ENCODE measurements around the gene RSPO1. TPM values are rescaled to one million over a fixed set of nuclear protein-coding genes. Genes with fewer than 3 reads are reported as not detected.

Gene RSPO1
- total and polyA plus RNA-seq, 2 of the 13 experiments (the other 11 are each of a cell fraction or from before 2014, with no cell fraction given), result not detected

DNA sequence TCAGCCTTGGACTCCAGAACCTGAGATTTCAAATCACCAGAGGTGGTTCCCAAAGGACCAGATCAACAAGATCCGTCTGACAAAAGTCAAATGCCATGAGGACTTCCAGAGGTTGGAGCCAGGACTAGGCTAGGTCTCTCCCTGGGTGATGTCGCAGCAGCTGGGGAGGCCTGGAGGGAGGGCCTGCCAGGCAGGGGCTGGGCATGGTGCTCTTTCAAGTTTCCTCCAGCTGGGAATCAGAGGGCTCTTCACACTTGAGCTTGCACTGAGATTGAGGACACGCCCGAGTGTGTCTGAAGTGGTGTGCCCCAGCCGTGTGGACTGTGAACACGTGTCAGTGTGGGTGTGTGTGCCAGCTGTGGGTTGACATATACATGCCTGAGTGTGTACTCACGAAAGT is 21.3 kb upstream of the RSPO1 start (continued):
- TF ChIP-seq, protein P1, sequence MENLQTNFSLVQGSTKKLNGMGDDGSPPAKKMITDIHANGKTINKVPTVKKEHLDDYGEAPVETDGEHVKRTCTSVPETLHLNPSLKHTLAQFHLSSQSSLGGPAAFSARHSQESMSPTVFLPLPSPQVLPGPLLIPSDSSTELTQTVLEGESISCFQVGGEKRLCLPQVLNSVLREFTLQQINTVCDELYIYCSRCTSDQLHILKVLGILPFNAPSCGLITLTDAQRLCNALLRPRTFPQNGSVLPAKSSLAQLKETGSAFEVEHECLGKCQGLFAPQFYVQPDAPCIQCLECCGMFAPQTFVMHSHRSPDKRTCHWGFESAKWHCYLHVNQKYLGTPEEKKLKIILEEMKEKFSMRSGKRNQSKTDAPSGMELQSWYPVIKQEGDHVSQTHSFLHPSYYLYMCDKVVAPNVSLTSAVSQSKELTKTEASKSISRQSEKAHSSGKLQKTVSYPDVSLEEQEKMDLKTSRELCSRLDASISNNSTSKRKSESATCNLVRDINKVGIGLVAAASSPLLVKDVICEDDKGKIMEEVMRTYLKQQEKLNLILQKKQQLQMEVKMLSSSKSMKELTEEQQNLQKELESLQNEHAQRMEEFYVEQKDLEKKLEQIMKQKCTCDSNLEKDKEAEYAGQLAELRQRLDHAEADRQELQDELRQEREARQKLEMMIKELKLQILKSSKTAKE (CRISPR knock-in tag; IDR thresholded peaks at IDR 0.05; ENCODE audit: borderline replicate concordance), result no peak
- TF ChIP-seq FOSL2 (CRISPR knock-in tag; IDR thresholded peaks at IDR 0.05), result no peak
- no peak for TF ChIP-seq GFI1 (CRISPR knock-in tag; IDR thresholded peaks at IDR 0.05; ENCODE audit: borderline replicate concordance)
- no peak for TF ChIP-seq TCF7L2 (IDR thresholded peaks at IDR 0.05; ENCODE audit: low read depth, low read length)
- TF ChIP-seq MTF1 (CRISPR knock-in tag; IDR thresholded peaks at IDR 0.05), result no peak
- TF ChIP-seq ZNF10 (CRISPR knock-in tag; IDR thresholded peaks at IDR 0.05; ENCODE audit: borderline replicate concordance, low read depth), result no peak
- no peak for TF ChIP-seq ESRRA (CRISPR knock-in tag; IDR thresholded peaks at IDR 0.05; ENCODE audit: low read depth)
- no peak for TF ChIP-seq NCOR1 (IDR thresholded peaks at IDR 0.05; ENCODE audit: borderline replicate concordance, low read length)
- no peak for TF ChIP-seq ZKSCAN5 (CRISPR knock-in tag; IDR thresholded peaks at IDR 0.05)
- no peak for TF ChIP-seq ZNF383 (CRISPR knock-in tag; IDR thresholded peaks at IDR 0.05; ENCODE audit: borderline replicate concordance)

DNA sequence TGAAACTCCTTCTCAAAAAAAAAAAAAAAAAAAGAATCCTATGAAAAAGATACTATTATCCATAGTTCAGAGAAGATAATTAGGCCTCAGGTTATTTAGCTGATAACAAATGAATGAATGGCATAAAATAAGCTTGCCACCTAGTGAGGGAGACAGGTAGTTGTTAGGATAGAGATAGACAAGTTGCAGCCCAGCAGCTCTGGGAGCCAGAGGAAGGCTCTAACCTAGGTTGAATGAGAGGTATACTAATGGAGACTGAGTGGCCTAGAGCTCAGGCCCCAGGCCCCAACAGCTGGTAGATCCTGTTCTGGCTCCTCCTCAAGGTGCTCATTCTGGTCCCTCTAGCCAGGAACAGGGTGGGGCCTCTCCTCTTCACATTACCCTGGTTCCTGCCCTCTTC is 20.6 kb upstream of the RSPO1 start:
- no peaks in the 10 kb centered on the region for H3K9me3 ChIP-seq (ENCODE audit: low read length)
- in situ Hi-C loops (cut with HindIII; ENCODE audit: extremely low pct_ligation_motif_present, low pct_unique_long_range_greater_than_20kb), result no loop called here
- no TSS peak for BruUV-seq (replicated peaks)
- CTCF ChIA-PET (ENCODE audit: low intra/inter-chr PET ratio, low total read pairs), result no interaction called here
- H3K79me2 ChIP-seq (ENCODE audit: insufficient read depth, low read length), result no peaks in the 10 kb centered on the region
- H3K27me3 ChIP-seq (ENCODE audit: control insufficient read depth in 1 of 2, insufficient read depth in 2 of 2, low read length in 2 of 2), result peaks cover 1 to 22% of the 10 kb centered on the region in 2 experiments; a peak in 4 of 5 replicates
- H4K20me1 ChIP-seq (ENCODE audit: insufficient read depth, low read length), result 0 out of 2 replicates have a peak, but pooled peaks cover 4% of the 10 kb centered on the region
- no peak overlapping the region for H2AFZ ChIP-seq (ENCODE audit: low read length)
- peaks cover 36% of the 10 kb centered on the region for H3K4me1 ChIP-seq (ENCODE audit: insufficient read depth, low read length)
- H3K9ac ChIP-seq (ENCODE audit: insufficient read depth, low read depth, low read length), result no peak overlapping the region
- FAIRE-seq, result no peak
- no peaks in the 10 kb centered on the region for H3K36me3 ChIP-seq (replicated peaks in 1 of 2; ENCODE audit: control insufficient read depth in 1 of 2, insufficient read depth in 2 of 2, low read length in 2 of 2)
- no peak overlapping the region for H3K4me2 ChIP-seq (ENCODE audit: low read depth, low read length)
- no peak overlapping the region for H3K27ac ChIP-seq (ENCODE audit: extremely low read length, insufficient read depth, low read length)
- ATAC-seq, result peak; percentile 26; the same call in 1 of the 3 replicates
- DNase-seq (ENCODE audit: low spot score), result no peak
- POLR2A ChIA-PET, result no interaction called here
- no peak overlapping the region for H3K4me3 ChIP-seq (replicated peaks in 1 of 3; ENCODE audit: insufficient read depth in 1 of 3, low read depth in 2 of 3, low read length in 3 of 3)
- intact Hi-C loops (cut with micrococcal nuclease; ENCODE audit: unreplicated experiment), result no loop called here
- TF ChIP-seq, protein P2, sequence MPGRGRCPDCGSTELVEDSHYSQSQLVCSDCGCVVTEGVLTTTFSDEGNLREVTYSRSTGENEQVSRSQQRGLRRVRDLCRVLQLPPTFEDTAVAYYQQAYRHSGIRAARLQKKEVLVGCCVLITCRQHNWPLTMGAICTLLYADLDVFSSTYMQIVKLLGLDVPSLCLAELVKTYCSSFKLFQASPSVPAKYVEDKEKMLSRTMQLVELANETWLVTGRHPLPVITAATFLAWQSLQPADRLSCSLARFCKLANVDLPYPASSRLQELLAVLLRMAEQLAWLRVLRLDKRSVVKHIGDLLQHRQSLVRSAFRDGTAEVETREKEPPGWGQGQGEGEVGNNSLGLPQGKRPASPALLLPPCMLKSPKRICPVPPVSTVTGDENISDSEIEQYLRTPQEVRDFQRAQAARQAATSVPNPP (CRISPR knock-in tag; IDR thresholded peaks at IDR 0.05), result no peak
- TF ChIP-seq, protein P3, sequence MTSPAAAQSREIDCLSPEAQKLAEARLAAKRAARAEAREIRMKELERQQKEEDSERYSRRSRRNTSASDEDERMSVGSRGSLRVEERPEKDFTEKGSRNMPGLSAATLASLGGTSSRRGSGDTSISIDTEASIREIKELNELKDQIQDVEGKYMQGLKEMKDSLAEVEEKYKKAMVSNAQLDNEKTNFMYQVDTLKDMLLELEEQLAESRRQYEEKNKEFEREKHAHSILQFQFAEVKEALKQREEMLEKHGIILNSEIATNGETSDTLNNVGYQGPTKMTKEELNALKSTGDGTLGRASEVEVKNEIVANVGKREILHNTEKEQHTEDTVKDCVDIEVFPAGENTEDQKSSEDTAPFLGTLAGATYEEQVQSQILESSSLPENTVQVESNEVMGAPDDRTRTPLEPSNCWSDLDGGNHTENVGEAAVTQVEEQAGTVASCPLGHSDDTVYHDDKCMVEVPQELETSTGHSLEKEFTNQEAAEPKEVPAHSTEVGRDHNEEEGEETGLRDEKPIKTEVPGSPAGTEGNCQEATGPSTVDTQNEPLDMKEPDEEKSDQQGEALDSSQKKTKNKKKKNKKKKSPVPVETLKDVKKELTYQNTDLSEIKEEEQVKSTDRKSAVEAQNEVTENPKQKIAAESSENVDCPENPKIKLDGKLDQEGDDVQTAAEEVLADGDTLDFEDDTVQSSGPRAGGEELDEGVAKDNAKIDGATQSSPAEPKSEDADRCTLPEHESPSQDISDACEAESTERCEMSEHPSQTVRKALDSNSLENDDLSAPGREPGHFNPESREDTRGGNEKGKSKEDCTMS (CRISPR knock-in tag; conservative IDR thresholded peaks at IDR 0.05), result no peak
- TF ChIP-seq ZNF256 (CRISPR knock-in tag; conservative IDR thresholded peaks at IDR 0.05) (no peak), WIZ (CRISPR knock-in tag; IDR thresholded peaks at IDR 0.05) (no peak)
- TF ChIP-seq, protein P4, sequence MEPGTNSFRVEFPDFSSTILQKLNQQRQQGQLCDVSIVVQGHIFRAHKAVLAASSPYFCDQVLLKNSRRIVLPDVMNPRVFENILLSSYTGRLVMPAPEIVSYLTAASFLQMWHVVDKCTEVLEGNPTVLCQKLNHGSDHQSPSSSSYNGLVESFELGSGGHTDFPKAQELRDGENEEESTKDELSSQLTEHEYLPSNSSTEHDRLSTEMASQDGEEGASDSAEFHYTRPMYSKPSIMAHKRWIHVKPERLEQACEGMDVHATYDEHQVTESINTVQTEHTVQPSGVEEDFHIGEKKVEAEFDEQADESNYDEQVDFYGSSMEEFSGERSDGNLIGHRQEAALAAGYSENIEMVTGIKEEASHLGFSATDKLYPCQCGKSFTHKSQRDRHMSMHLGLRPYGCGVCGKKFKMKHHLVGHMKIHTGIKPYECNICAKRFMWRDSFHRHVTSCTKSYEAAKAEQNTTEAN (CRISPR knock-in tag; conservative IDR thresholded peaks at IDR 0.05), result no peak
- TF ChIP-seq, protein P5, sequence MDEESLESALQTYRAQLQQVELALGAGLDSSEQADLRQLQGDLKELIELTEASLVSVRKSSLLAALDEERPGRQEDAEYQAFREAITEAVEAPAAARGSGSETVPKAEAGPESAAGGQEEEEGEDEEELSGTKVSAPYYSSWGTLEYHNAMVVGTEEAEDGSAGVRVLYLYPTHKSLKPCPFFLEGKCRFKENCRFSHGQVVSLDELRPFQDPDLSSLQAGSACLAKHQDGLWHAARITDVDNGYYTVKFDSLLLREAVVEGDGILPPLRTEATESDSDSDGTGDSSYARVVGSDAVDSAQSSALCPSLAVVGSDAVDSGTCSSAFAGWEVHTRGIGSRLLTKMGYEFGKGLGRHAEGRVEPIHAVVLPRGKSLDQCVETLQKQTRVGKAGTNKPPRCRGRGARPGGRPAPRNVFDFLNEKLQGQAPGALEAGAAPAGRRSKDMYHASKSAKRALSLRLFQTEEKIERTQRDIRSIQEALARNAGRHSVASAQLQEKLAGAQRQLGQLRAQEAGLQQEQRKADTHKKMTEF (CRISPR knock-in tag; IDR thresholded peaks at IDR 0.05), result no peak
